DOHH2 (cell line): ENCODE results near the gene ESPL1.

Experiments used
- EZH2phosphoT487 ChIP-seq: fragments of 200-600 bp; sonication (generic); IDR thresholded peaks from 2 replicates; pipeline ENCODE4 v1.6.1; 2017; ENCODE audit warnings: borderline replicate concordance, mild to moderate bottlenecking, antibody characterized with exemption, low read length, moderate library complexity, mixed read lengths
- TF ChIP-seq, protein P1 (sequence below): fragments of 200-600 bp; sonication (generic); IDR thresholded peaks from one replicate; pipeline ENCODE4 v1.5.1; 2014; ENCODE audit warnings: antibody characterized with exemption, mild to moderate bottlenecking, low read depth, low read length; ENCODE audit not compliant: poor library complexity, severe bottlenecking

DNA sequence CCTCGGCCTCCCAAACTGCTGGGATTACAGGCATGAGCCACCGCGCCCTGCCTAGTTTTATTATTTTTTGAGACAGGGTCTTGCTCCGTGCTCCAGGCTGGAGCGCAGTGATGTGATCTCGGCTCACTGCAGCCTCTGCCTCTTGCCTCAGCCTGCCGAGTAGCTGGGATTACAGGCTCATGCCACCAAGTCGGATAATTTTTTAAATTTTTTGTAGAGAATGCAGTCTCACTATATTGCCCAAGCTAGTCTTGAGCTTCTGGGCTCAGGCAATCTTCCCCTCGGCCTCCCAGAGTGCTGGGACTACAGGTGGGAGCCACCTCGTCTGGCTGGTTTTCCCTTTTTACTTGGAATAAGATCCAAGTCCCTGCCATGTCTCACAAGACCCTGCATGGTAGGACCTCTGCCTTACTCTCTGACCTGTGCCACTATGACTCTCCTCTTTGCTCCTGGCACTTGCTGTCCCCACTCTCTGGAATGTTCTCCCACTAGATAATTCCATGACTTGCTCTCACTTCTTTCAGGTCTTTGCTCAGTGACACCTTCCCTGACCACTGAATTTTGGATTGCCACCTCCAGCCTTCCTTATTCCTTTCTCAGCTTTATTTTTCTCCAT, 28.3 kb upstream of the ESPL1 start:
- TF ChIP-seq, protein P1, sequence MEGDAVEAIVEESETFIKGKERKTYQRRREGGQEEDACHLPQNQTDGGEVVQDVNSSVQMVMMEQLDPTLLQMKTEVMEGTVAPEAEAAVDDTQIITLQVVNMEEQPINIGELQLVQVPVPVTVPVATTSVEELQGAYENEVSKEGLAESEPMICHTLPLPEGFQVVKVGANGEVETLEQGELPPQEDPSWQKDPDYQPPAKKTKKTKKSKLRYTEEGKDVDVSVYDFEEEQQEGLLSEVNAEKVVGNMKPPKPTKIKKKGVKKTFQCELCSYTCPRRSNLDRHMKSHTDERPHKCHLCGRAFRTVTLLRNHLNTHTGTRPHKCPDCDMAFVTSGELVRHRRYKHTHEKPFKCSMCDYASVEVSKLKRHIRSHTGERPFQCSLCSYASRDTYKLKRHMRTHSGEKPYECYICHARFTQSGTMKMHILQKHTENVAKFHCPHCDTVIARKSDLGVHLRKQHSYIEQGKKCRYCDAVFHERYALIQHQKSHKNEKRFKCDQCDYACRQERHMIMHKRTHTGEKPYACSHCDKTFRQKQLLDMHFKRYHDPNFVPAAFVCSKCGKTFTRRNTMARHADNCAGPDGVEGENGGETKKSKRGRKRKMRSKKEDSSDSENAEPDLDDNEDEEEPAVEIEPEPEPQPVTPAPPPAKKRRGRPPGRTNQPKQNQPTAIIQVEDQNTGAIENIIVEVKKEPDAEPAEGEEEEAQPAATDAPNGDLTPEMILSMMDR = no peak
- no peak for TF ChIP-seq EZH2phosphoT487
